GM12872 (cell line): ENCODE measurements around the gene EBF3.

Source experiments
- TF ChIP-seq, protein P1 (sequence below): IDR thresholded peaks from 3 replicates; pipeline ENCODE4 v1.5.1; 2011; ENCODE audit warnings: low read depth, mild to moderate bottlenecking, low read length, moderate library complexity; ENCODE audit not compliant: insufficient read depth

The EBF3 gene

DNA sequence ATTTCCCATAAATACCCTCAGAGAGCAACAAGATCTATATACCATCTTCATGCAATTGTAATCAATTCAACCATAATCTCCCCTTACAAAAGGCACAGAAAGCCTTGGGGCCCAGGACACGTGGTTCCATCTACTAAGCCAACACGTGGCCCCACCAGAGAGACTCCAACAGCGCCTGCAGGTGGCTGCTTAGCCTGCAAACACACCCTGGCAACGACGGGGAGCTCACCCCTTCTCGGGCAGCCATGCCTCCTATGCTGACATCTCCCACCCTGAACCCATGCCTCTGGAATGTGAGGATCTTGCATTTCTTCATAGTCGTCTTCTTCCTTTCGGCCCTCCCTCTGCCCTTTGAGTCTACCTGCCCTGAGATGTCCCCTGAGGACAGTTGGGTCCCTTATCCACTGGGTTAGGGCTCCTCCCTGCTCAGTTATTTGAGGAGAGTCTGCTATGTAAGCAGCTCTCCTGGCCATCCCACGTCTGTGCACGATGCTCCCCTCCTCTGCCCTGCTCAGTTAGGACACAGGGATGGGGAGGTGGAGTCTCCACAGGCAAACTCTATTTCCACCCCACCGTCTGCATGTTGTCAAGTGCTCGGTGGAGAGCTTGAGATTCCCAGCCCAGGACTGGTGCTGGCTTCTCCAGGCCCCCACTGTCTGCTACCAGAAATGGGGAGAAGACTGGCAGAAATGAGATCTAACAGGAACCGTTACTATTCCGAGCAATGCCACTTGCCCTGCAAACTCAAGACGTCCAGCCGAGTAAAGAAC lies 36.5 kb downstream of the EBF3 start:
- TF ChIP-seq, protein P1, sequence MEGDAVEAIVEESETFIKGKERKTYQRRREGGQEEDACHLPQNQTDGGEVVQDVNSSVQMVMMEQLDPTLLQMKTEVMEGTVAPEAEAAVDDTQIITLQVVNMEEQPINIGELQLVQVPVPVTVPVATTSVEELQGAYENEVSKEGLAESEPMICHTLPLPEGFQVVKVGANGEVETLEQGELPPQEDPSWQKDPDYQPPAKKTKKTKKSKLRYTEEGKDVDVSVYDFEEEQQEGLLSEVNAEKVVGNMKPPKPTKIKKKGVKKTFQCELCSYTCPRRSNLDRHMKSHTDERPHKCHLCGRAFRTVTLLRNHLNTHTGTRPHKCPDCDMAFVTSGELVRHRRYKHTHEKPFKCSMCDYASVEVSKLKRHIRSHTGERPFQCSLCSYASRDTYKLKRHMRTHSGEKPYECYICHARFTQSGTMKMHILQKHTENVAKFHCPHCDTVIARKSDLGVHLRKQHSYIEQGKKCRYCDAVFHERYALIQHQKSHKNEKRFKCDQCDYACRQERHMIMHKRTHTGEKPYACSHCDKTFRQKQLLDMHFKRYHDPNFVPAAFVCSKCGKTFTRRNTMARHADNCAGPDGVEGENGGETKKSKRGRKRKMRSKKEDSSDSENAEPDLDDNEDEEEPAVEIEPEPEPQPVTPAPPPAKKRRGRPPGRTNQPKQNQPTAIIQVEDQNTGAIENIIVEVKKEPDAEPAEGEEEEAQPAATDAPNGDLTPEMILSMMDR = no peak

DNA sequence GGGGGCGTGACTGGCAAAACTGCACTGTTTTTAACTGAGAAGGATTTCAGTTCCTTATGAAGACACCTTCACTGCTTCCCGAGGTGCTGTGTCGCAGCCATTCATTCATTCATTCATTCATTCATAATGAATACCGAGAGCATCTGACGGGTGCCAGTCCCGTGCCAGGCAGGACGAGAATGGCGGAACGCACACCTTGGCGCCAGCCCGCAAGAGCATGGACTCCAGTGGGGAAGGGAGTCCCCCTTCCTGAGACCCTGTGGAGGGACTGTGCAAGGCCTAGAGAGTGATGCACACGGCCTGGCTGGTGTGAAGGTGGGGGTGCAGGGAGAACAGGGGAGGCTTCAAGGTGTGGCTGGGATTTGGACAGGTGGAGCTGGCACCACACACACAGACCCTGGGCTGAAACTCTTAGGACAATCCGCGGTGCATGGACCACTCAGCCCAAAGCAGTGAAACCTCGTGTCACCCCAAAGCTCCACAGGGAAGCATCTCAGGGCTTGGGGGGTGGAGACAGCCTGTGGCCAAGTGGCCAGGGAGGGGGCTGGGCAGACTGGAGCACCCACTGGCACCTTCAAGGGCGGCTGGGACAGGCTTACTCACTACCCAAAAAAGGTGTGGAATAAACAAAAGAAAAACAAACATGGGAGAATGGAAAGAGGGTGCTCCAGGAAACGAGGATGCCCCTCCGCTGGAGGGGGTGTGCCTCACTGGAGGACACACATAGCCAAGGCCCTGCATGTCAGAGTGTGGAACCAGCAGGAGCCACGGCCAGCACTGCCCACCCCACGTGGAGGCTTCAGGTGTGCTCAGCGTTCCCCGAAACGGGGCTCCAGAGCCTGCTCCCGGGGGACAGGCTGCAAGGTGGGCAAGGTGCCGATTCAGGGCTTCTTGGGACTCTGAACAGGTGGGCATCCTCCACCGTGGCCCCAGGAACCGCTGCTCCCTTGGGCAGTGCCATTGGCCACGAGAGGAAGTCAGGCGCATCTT lies 37.7 kb downstream of the EBF3 start:
- TF ChIP-seq, protein P1 = no peak

DNA sequence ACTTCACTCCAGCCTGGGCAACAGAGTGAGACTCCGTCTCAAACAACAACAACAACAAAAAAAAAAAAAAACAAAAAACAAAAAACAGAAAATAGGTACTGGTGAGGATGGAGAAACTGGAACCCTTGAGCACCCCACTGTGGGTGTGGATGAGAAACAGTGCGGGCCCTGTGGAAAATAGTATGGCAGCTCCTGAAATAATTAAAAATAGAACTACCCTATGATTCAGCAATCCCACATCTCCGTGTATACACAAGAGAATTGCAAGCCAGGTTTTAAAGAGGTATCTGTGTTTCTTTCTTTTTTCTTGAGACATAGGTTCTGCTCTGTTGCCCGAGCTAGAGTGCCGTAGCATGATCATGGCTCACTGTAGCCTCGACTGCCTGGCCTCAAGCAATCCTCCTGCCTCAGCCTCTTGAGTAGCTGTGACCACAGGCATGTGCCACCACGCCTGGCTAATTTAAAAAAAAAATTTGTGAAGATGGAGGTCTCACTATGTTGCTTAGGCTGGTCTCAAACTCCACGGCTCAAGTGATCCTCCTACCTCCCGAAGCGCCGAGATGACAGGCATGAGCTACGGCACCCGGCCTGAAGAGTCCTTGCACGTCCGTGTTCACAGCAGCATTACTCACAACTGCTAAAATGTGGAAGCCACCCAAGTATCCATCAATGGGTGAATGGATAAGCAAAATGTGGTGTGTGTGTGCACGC lies 39.5 kb downstream of the EBF3 start:
- TF ChIP-seq, protein P1 = no peak

DNA sequence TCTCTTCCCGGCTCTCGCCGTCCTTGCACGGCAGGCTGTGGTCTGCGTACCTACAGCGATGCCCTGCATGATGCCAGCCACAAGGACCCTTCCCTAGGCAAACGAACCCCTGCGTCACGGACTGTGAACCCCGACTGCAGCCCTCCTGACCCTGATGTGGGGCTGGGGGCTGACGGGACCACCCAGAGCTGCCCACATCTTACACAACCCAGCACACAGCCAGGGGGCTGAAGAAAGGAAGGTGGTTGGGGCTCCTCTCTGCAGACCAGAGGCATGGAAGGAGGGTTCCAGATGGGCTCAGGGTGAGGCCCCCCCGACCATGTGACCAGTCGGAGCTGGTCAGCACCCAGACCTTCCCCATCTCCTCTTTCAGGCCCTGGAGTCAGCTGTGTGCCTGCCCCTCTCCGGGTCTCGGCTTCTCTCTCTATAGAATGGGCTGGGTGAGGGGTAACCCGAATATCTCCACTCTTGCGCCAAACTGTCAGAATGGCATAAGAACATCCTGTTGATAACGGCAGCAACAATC lies 41.4 kb downstream of the EBF3 start:
- TF ChIP-seq, protein P1 = no peak

DNA sequence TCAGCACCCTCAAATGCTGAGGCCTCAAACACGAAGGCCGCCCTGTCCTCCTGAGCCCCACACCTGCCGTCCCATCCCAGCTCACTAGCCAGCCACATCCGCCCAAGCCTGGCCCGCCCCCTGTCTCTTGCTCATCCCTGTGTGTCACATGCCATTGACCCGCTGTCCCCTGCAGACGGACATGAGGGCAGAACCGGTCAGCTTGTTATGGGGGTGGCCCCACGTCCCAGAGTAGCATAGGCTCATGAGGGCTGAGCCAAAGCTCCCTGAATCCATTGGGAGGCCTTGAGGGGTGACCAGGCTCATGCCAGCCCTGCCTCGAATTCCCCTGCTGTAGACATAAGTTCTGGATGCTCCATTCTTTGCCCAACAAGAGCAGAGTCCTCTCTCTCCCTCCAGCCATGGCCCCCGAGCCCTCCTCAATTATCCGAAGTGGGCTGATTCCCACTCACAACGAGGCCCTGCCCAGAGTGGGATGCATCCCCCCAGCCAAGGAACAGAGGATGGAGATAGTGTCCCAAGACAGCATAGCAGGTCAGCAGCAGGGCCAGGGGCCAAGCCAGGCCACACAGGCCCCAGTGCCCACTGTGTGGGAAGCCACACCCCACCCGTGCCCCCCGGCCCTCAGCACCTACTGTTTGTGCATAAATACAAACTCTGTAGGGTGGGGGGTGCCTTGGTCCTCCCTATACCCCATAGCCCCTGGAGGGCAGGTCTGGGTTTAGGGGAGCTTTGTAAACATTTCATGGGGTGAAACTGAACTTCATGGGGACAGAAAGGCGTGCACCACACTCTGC lies 42.1 kb downstream of the EBF3 start:
- TF ChIP-seq, protein P1 = no peak

DNA sequence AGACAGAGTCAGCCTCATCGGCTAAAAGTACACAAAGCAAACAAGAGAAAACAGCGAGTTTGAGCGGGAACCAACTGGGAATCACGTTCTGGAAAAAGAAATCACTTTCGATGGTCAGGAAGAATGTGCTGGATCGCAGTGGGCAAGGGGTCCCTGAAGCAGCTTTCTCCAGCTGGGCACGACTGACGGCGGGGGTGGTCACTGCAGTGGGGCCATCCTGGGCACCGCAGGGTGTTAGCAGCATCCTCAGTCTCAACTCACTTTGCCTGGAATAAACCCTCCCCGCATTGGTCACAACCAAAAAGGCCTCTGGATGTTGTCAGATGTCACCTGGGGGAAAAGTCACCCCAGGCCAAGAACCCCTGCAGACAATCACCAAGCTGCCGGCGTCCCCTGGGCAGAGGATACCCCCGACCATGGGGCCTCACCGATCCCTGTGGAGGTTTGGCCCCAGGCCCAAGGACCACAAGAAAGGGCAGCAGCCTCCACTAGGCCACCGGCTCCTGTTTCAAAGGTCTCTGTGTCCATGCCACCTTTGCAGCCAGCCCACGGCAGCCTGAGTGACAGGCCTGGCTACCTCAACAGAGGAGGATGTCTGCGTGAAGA lies 42.9 kb downstream of the EBF3 start:
- TF ChIP-seq, protein P1 = no peak
